Natural killer cell (primary cell): ENCODE data around the gene TLR10. TPM values are rescaled to one million over a fixed set of nuclear protein-coding genes. Genes with fewer than 3 reads are reported as not detected.

Source experiments
- ATAC-seq, 3 donors: fragments of 150-1000 bp in 2 of 3; fragments of 200-7000 bp in 1 of 3; cut with Tn5 transposase; 1 replicate in 1 of 3; 2 replicates in 2 of 3; pipeline ENCODE4 v1.10.0; 2021; ENCODE audit warnings: mild to moderate bottlenecking in 2 of 3, moderate library complexity in 2 of 3
- DNase-seq, 2 donors: peaks; one replicate each; pipeline versions ENCODE4 v3.0.0 to v3.0.0-alpha.2; 2013 to 2021; ENCODE audit warnings: mixed read lengths in 1 of 2
- H3K27ac ChIP-seq: one replicate; pipeline ENCODE4 v1.5.1; 2013; ENCODE audit warnings: mild to moderate bottlenecking, low read length
- H3K27me3 ChIP-seq: one replicate; pipeline ENCODE4 v1.6.1; 2013; ENCODE audit warnings: low read length; ENCODE audit not compliant: control insufficient read depth, insufficient read depth
- H3K36me3 ChIP-seq: one replicate; pipeline ENCODE4 v1.6.1; 2013; ENCODE audit warnings: low read length; ENCODE audit not compliant: control insufficient read depth, insufficient read depth
- H3K4me1 ChIP-seq: one replicate; pipeline ENCODE4 v1.6.1; 2013; ENCODE audit warnings: low read length; ENCODE audit not compliant: control insufficient read depth, insufficient read depth
- H3K4me3 ChIP-seq: one replicate; pipeline ENCODE4 v1.5.1; 2013; ENCODE audit warnings: low read length
- H3K9me3 ChIP-seq: one replicate; pipeline ENCODE4 v1.6.1; 2013; ENCODE audit warnings: low read length; ENCODE audit not compliant: control insufficient read depth, insufficient read depth
- H3K27ac Mint-ChIP-seq, 2 donors: one replicate each; pipeline ENCODE4 v1.8.0; 2022; ENCODE audit warnings: mild to moderate bottlenecking in 2 of 2, mixed read lengths in 2 of 2, moderate library complexity in 1 of 2
- H3K27me3 Mint-ChIP-seq, 2 donors: one replicate each; pipeline ENCODE4 v1.8.0; 2022; ENCODE audit warnings: low read depth in 2 of 2, mixed read lengths in 2 of 2
- H3K36me3 Mint-ChIP-seq: one replicate; pipeline ENCODE4 v1.8.0; 2022; ENCODE audit warnings: mixed read lengths
- H3K4me1 Mint-ChIP-seq, 2 donors: one replicate each; pipeline ENCODE4 v1.8.0; 2022; ENCODE audit warnings: mixed read lengths in 2 of 2
- H3K4me3 Mint-ChIP-seq: one replicate; pipeline ENCODE4 v1.8.0; 2022; ENCODE audit warnings: mild to moderate bottlenecking, moderate library complexity, mixed read lengths
- H3K9me3 Mint-ChIP-seq, 2 donors: one replicate each; pipeline ENCODE4 v1.8.0; 2022; ENCODE audit warnings: mixed read lengths in 2 of 2
- WGBS: methylation state at CpG from one replicate; pipeline ENCODE4 v1.1.7; 2013; ENCODE audit warnings: missing lambda C conversion rate; ENCODE audit not compliant: insufficient coverage; 5-methylcytosine and 5-hydroxymethylcytosine counted together
- intact Hi-C: fragments of 100-400 bp; cut with micrococcal nuclease; formaldehyde crosslinking; loops from one replicate; pipeline ENCODE4 v1.14.2; 2022
- total RNA-seq, 4 donors: library from RNA; stranded (reverse); fragments of 120-200 nt in 1 of 4; gene quantifications; one replicate each; pipeline versions ENCODE4 v1.2.3 to v1.2.4, GENCODE V29; 2013 to 2022
- TF ChIP-seq, protein P1 (sequence below): fragments of 200-600 bp; IDR thresholded peaks from one replicate; pipeline ENCODE4 v1.8.0; 2022; ENCODE audit warnings: antibody characterized with exemption

TLR10 gene
- total RNA-seq, 3 donors from 2014 or later (not counting 1 experiment from before 2014, with no cell fraction given) = 0.31 to 0.63 (median 0.59) TPM

DNA sequence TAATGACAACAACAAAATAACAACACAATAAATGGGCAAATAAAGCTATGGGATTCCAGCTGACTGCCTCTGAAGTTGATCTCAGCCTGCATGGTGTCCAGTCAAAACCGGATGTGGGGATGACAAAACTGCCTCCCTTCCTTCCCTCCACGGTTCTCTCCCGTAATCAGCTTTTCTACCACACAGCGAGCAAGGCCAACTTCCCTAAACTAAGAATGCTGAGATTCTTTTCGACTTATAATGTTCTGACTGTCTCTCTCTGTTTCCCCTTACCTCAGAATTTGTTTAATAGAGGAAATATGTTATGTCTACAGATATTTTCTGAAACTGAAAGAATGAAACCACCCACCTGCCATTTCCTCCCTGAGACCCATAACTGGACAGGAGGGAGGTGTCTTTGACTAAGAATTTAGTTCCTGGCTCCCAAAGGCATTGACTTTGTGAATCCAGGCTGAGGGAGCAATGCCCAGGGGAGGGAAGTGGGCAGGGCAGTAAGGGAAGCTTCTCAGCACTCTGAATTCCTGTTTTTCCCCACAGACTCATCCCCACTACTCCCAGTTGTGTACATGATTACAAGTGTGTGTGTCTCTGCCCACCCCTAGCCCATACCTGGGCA lies 22.8 kb upstream of the TLR10 start:
- Mint-ChIP-seq H3K9me3 (peaks cover 2 to 3% of the 10 kb centered on the region in 2 donors), H3K4me3 (peak overlapping the region; percentile 99), H3K36me3 (peaks cover 28% of the 10 kb centered on the region), H3K4me1 (peaks cover 41 to 48% of the 10 kb centered on the region in 2 donors), H3K27me3 (no peaks in the 10 kb centered on the region), H3K27ac (peak overlapping the region; percentile 94)
- intact Hi-C loops = loop anchor here (2.0 to 10.0 kb wide), 2 partner anchors 47 to 121 kb away; no protein-coding TSS in a partner anchor
- DNase-seq = peak in 1 of 2 donors; percentile 52
- TF ChIP-seq, protein P1, sequence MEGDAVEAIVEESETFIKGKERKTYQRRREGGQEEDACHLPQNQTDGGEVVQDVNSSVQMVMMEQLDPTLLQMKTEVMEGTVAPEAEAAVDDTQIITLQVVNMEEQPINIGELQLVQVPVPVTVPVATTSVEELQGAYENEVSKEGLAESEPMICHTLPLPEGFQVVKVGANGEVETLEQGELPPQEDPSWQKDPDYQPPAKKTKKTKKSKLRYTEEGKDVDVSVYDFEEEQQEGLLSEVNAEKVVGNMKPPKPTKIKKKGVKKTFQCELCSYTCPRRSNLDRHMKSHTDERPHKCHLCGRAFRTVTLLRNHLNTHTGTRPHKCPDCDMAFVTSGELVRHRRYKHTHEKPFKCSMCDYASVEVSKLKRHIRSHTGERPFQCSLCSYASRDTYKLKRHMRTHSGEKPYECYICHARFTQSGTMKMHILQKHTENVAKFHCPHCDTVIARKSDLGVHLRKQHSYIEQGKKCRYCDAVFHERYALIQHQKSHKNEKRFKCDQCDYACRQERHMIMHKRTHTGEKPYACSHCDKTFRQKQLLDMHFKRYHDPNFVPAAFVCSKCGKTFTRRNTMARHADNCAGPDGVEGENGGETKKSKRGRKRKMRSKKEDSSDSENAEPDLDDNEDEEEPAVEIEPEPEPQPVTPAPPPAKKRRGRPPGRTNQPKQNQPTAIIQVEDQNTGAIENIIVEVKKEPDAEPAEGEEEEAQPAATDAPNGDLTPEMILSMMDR = no peak
- peak overlapping the region; percentile 23 for H3K4me3 ChIP-seq
- peaks cover 32% of the 10 kb centered on the region for H3K4me1 ChIP-seq
- peaks cover 22% of the 10 kb centered on the region for H3K36me3 ChIP-seq
- WGBS = 0% methylated on average over 3 of the region's 5 CpGs
- ATAC-seq = peak; percentile 34 to 52 (median 50)
- H3K9me3 ChIP-seq = peaks cover 24% of the 10 kb centered on the region
- H3K27ac ChIP-seq = peak overlapping the region; percentile 63
- no peaks in the 10 kb centered on the region for H3K27me3 ChIP-seq

DNA sequence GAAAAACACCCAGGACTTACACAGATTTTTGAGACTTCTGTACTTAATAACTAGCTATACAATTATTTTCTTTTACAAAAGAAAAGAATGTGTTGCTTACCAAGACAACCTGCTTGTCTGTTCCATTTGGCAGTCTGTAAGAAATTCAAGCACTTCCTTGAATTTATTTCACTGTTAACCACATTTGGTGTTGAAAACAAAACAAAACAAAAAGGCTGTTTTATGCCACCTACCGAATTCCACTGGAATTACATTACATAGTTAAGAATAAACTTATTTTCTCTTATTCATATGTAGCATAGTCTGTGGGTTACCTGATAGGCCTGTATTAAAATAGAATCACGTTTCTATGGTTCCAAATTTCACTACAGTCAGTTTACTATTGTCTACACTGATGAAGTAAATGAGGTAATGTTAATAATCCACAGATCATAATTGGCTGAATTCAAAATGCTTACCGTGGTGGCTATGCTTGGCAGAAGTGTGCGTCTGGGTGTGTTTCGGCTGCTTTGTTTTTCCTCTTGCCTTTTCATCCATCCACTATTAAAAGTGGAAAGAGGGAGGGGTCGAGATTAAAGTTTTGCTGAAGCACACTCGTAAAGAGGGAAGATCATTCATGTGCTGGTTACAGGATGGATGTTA lies 22.0 kb upstream of the TLR10 start, which contains the start of gene TLR1:
TLR1 (minus strand) TSS at position 138 of the 642 bp plus-strand sequence. CDS start 5,960 bp downstream, outside the sequence.
- Histone ChIP-seq H3K9me3 (peaks cover 28% of the 10 kb centered on the region), H3K27ac (peak within 1 kb of the TSS; percentile 63), H3K36me3 (peaks cover 31% of the 10 kb centered on the region), H3K4me3 (peak within 1 kb of the TSS; percentile 58), H3K27me3 (no peaks in the 10 kb centered on the region), H3K4me1 (peaks cover 32% of the 10 kb centered on the region)
- Mint-ChIP-seq H3K4me3 (peak within 1 kb of the TSS; percentile 99), H3K9me3 (peaks cover 6 to 7% of the 10 kb centered on the region in 2 donors), H3K27ac (peak within 1 kb of the TSS; percentile 94), H3K27me3 (no peaks in the 10 kb centered on the region), H3K36me3 (peaks cover 37% of the 10 kb centered on the region), H3K4me1 (peaks cover 41 to 51% of the 10 kb centered on the region in 2 donors)
- peak; percentile 82 to 85 (median 83) for ATAC-seq
- WGBS = 41% methylated on average over 3 of the region's 7 CpGs
- intact Hi-C loops = loop anchor here (2.0 to 10.0 kb wide), 3 partner anchors 46 to 120 kb away; partner anchors contain the start of gene TLR6
- TF ChIP-seq, protein P1 = peak; percentile 78
- peak in 1 of 2 donors; percentile 77 for DNase-seq

DNA sequence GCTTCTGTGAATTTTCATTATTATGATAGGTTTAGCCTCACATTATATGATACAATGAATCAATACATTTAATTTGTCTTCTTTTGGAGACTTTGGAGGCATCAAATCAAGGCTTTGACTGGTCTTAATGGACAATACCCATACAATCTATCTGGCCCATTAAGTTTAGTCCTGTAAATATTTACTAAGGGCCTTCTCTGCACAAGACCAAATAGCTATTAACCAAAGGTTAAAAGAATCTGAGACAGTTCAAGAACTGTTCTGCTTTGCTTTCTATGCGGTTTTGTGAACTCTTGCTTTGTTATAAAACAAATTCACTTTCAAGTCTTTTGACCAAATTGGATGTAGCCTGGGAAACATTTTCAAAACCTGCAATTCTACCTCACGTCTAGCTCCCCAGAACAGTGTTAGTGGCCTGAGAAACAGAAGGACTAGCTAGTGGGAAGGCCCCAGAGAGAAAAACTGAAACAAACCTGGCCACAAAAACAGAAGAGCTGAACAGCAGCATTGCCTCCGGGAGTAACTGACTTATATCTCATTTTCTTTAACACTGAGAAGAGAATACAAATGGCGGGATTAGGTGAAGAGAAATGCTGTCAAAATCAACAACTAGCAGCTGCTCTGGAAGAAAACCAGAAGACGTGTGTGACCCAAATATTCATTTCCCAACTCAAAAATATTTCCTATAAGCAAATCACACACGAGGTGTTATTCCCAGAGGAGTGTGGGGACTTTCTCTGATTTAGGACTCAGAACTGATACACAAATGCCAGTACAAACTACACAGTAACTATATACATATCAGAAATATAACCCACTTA lies 21.3 kb upstream of the TLR10 start:
- no peaks in the 10 kb centered on the region for H3K27me3 ChIP-seq
- ATAC-seq (peak; percentile 27 to 63 (median 51)), DNase-seq (peak in 1 of 2 donors; percentile 36)
- Mint-ChIP-seq H3K4me1 (peaks cover 41 to 52% of the 10 kb centered on the region in 2 donors), H3K27me3 (no peaks in the 10 kb centered on the region), H3K27ac (peak overlapping the region; percentile 94), H3K4me3 (peak overlapping the region; percentile 99), H3K36me3 (peaks cover 44% of the 10 kb centered on the region), H3K9me3 (peaks cover 8 to 10% of the 10 kb centered on the region in 2 donors)
- H3K4me3 ChIP-seq = peak overlapping the region; percentile 58
- TF ChIP-seq, protein P1 = no peak
- peak overlapping the region; percentile 63 for H3K27ac ChIP-seq
- intact Hi-C loops = loop anchor here (2.0 to 10.0 kb wide), 3 partner anchors 45 to 119 kb away; partner anchors contain the start of gene TLR6
- H3K36me3 ChIP-seq = peaks cover 38% of the 10 kb centered on the region
- H3K4me1 ChIP-seq = peaks cover 32% of the 10 kb centered on the region
- H3K9me3 ChIP-seq = peaks cover 32% of the 10 kb centered on the region
- WGBS = 7% methylated on average over 5 of the region's 6 CpGs
